VCaP (cell line): Measurements from ENCODE around the gene RHOXF2B.
"Not testable (repeated sequence)": the region's sequence is repeated elsewhere in the genome, so short reads cannot be mapped to it uniquely, and the experiment has no call there.

Experiments
- H3K27ac ChIP-seq: fragments of 450-650 bp; 2 replicates; pipeline ENCODE4 v1.5.1; 2017
- CTCF ChIP-seq: fragments of 450-650 bp; conservative IDR thresholded peaks from 2 replicates; pipeline ENCODE4 v1.5.1; 2017; ENCODE audit warnings: mild to moderate bottlenecking, moderate library complexity

RHOXF2B gene

GRCh38 chrX:120077590-120077989 is at the start of gene RHOXF2B:
Gene RHOXF2B (minus strand): TSS chrX:120077690. CDS start chrX:120077552, 138 bp downstream.
- H3K27ac ChIP-seq = not testable (repeated sequence)

- H3K27ac ChIP-seq = no peak overlapping the region
- TF ChIP-seq CTCF = no peak
Measured at GRCh38 chrX:120125444-120125843, 48.0 kb upstream of the RHOXF2B start.

GRCh38 chrX:120120223-120120622 is 42.7 kb upstream of the RHOXF2B start:
- no peak for TF ChIP-seq CTCF
- H3K27ac ChIP-seq = no peak overlapping the region

GRCh38 chrX:120115438-120115963 is 38.0 kb upstream of the RHOXF2B start, which contains the start of gene RHOXF1:
Gene RHOXF1 (minus strand): TSS chrX:120115913. CDS start chrX:120115862, 51 bp downstream.
- no peak within 1 kb of the TSS for H3K27ac ChIP-seq
- TF ChIP-seq CTCF = no peak

GRCh38 chrX:120111611-120112010 is 34.1 kb upstream of the RHOXF2B start:
- no peak overlapping the region for H3K27ac ChIP-seq
- no peak for TF ChIP-seq CTCF

- H3K27ac ChIP-seq = no peak overlapping the region
- TF ChIP-seq CTCF = no peak
Measured at GRCh38 chrX:120109378-120109777, 31.9 kb upstream of the RHOXF2B start.

- H3K27ac ChIP-seq = not testable (repeated sequence)
Measured at GRCh38 chrX:120104707-120105106, 27.2 kb upstream of the RHOXF2B start.

- not testable (repeated sequence) for H3K27ac ChIP-seq
Measured at GRCh38 chrX:120101057-120101456, 23.6 kb upstream of the RHOXF2B start.

GRCh38 chrX:120090208-120090607 is 12.7 kb upstream of the RHOXF2B start:
- H3K27ac ChIP-seq = no peak overlapping the region
- no peak for TF ChIP-seq CTCF
